Stimulated activated CD4-positive, alpha-beta T cell treated with anti-CD3 and anti-CD28 coated beads, Interleukin-2, amount 100 ng/mL, for 4 hours (primary cell): Measurements from ENCODE around the gene ABHD12.
"Not testable (repeated sequence)": the region's sequence is repeated elsewhere in the genome, so short reads cannot be mapped to it uniquely, and the experiment has no call there.

ENCODE experiments used
- DNase-seq: peaks from one replicate; pipeline ENCODE4 v3.0.0-alpha.2; 2020; ENCODE audit warnings: low read depth

The ABHD12 gene

DNA sequence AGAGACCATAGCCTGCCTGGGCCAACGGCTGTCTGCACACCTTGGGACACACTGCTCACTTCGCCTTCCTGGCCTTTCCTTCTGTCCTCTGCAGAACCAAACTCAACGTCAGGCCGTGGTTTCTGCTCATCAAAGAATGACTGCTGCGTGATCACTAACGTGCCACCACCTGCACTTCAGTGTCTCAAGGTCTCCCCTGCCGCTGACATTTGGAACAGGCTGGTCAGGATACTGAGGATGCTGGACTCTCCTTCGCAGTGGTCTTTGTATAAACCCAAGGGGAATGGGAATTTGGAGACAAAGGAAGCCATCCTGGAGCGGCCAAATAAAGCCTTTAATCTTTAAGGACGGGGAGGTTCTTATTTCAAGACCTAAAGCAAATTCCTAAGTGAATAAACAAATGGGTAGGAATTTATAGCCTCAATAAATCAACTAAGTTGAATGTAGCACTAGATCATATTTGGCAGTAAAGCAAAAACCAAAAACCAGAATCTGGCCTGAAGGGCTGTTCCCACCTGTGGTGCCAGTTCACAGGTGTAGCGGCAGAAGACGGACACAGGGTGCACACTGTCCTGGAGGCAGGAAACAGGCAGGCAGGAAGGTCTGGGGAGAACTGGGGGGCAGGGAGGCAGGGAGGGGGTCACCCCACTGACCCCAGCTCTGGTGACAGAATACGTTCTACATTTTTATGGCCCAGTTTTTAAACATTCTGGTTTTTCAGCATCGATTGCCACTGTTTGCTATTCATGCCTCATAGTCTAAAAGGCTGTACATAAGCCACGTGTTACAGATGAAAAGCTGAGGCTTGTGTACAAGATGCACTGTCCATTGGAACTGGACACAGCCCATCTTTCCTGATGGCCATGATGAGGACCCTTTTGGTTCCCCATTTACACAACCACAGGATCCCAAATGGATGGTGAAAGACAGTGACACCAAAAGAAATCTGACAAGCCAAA lies 36.6 kb downstream of the ABHD12 start:
- no peak for DNase-seq

DNA sequence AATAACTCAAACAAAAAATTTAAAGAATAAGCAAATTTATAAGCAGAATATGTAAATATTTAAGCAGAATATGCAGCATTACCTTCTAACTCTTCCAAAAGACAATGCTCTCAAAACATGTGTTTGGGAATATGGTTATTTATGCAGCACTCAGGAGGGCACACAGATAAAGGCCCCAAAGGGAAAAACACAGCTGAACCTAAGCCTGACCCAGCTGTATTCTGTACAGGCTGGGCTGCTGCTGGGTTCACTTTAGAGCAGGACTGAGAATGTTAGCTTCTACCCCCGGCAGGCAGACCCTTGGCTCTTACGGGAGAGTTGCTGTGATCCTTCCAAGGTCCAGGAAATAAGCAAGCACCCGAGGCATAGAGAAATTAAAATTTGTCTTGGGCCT lies 37.3 kb downstream of the ABHD12 start:
- no peak for DNase-seq

DNA sequence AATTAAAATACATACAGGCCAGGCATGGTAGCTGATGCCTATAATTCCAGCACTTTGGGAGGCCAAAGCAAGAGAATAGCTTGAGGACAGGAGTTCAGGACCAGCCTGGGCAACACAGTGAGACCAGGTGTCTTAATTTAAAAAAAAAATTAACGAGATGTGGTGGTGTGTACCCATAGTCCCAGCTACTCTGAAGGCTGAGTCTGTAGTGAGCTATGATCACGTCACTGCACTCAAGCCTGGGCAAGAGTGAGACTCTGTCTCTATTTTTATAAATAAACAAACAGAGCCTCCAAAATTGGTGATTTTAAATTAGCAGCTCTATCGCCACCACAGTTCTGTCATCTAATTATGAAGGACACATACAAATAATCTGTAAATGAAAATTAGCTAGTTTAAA lies 37.9 kb downstream of the ABHD12 start:
- no peak for DNase-seq

DNA sequence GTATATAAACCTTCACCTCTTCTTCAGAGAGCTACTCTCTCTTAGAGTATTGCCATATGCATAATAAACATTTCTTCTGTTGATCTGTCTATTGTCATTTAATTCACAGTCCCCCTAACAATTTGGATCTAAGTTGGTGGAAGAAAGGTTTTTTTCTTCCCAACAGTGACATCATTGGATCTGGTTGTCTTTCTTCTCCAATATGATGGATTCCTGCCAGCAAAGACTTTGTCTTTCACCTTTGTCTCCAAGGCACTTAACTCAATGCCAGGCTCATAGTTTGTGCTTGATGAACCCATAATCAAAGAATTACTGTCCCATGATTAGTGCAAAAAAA lies 39.6 kb downstream of the ABHD12 start:
- no peak for DNase-seq

DNA sequence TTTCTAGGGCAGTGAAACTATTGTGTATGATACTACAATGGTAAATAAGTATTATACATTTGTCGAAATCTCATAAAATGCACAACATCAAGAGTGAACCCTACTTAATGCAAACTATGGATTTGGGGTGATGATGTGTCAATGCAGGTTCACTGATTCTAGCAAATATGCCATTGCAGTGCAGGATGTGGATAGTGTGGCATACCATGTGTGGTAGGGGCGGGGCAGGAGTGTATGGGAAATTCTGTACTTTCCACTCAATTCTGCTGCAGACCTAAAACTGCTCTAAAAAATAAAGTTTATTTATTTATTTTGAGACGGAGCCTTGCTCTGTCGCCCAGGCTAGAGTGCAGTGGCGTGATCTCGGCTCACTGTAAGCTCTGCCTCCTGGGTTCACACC lies 44.3 kb downstream of the ABHD12 start:
- no peak for DNase-seq

- DNase-seq: no peak
These were observed 44.9 kb downstream of the ABHD12 start for GRCh38 chr20:25345721-25346120.

DNA sequence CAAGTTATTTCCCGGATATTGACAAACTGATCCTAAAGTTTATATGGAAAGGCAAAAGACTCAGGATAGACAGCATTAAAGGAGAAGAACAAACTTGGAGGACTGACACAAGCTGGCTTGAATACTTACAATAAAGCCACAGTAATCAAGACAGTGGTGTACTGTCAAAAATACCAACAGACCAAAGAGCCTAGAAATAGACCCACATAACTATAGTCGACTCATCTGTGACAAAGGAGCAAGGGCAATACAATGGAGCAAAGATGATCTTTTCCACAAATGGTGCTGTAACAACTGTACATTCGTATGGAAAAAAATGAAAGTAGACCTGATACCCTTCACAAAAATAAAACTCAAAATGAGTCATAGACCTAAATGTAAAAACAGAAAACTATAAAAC lies 46.0 kb downstream of the ABHD12 start:
- DNase-seq: no peak

- no peak for DNase-seq
These were observed 48.6 kb downstream of the ABHD12 start for GRCh38 chr20:25341716-25342680.

GRCh38 chr20:25340380-25340779 lies 50.3 kb downstream of the ABHD12 start:
- no peak for DNase-seq

GRCh38 chr20:25339608-25340007 lies 51.0 kb downstream of the ABHD12 start:
- DNase-seq: no peak

- DNase-seq: no peak
These were observed 52.3 kb downstream of the ABHD12 start for GRCh38 chr20:25338112-25339023.

GRCh38 chr20:25336561-25337422 lies 53.8 kb downstream of the ABHD12 start:
- no peak for DNase-seq

DNA sequence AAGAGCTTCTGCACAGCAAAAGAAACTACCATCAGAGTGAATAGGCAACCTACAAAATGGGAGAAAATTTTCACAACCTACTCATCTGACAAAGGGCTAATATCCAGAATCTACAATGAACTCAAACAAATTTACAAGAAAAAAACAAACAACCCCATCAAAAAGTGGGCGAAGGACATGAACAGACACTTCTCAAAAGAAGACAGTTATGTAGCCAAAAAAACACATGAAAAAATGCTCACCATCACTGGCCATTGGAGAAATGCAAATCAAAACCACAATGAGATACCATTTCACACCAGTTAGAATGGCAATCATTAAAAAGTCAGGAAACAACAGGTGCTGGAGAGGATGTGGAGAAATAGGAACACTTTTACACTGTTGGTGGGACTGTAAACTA lies 55.7 kb downstream of the ABHD12 start:
- not testable (repeated sequence) for DNase-seq

DNA sequence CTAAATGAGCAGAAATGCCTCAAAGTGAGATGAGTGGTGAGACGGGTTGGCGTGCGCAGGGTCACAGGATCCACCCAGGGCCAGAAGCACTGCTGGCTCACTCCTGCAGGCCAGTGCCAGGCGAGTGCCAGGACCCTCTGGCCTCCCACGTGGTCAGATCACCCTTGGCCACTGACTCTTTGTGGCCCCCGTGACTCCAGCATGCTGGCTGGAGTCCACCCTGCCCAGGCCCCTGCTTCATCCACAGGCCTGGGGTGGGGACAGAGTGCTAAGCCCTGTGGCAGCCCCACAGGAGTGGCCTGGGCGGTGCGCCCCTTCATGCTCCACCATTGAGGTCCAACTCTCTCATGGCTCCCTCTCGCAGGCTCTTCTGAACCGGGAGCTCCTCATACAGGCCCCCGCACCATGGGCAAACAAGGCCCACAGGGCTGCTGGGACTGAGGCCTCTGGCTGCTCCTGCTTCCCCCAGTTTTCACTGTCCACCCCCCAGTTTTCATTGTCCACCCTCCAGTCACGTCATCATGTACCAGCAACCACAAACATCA lies 61.6 kb downstream of the ABHD12 start:
- no peak for DNase-seq

DNA sequence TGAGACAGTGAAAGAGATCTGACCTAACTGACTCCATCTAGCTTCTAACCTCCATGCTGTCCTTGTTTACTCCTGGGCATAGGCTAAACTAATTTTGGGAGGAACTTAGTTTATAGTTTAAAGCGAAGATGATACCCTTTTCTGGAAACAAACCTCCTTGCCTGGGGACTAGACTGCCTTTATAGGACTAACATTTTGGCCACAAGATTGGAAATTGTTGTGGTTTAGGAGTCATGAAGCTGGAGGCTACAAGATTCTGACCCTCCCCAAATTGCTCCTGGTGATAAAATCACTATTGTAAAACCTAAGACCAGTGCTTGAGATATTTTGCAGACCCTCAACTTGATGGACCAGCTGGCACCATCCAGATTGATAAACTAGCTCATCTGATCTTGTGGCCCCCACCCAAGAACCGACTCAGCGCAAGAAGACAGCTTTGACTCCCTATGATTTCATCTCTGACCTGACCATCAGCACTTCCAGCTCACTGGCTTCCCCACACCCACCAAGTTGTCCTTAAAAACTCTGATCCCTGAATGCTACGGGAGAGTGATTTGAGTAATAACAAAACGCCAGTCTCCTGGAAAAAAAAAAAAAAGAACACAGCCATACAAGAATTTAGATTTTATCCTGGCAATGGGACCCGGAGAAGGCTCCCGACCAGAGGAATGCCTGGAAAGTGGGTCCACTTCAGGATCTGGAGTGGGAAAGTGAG lies 63.0 kb downstream of the ABHD12 start:
- no peak for DNase-seq

DNA sequence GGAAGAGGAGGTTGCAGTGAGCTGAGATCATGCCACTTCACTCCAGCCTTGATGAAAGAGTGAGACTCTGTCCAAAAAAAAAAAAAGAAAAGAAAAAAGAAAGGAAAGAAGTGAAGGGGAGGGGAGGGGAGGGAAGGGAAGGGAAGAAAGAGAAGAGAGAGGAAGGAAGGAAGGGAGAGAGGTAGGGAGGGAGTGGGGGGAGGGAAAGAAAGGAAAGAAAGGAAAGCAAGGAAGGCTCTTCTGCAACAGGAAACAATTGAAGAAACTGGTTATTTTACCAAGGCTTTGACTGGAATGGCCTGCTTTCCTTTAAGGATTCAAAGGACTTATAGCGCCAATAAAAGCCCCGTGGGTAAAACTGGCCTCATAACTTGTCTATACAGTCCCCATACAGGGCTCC lies 64.6 kb downstream of the ABHD12 start:
- no peak for DNase-seq

DNA sequence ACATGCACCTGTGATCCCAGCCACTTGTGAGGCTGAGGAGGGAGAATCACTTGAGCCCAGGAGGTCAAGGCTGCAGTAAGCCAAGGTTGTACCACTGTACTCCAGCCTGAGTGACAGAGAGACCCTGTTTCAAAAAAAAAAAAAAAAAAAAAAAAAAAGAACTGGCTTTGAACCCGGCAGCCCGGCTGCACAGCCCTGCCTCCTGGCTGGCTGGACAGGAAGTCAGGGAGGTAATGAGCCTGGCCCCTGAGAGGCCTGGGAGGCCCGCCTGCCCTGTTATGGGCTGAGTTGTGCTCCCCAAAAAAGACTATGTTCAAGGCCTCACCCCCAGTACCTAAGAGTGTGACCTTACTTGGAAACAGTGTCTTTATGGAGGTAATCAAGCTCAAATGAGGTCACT lies 65.6 kb downstream of the ABHD12 start:
- DNase-seq: no peak

- no peak for DNase-seq
These were observed 66.2 kb downstream of the ABHD12 start for GRCh38 chr20:25324412-25324811.

- no peak for DNase-seq
These were observed 67.0 kb downstream of the ABHD12 start for GRCh38 chr20:25323496-25324246.
